Neutrophil (primary cell): ENCODE results near the gene MFSD1.

Experiments
- H3K27ac ChIP-seq: fragments of 200-600 bp; sonication (generic); 2 replicates; pipeline ENCODE4 v1.5.1; 2016; ENCODE audit warnings: mild to moderate bottlenecking, moderate library complexity
- H3K27me3 ChIP-seq: fragments of 200-600 bp; sonication (generic); 2 replicates; pipeline ENCODE4 v1.6.0; 2016; ENCODE audit warnings: mild to moderate bottlenecking
- H3K36me3 ChIP-seq: fragments of 200-600 bp; sonication (generic); 2 replicates; pipeline ENCODE4 v1.5.1; 2017
- H3K4me1 ChIP-seq, 2 experiments: fragments of 200-600 bp in 1 of 2; sonication (generic) in 1 of 2; 1 replicate in 1 of 2; 2 replicates in 1 of 2; pipeline versions ENCODE4 v1.5.1 to v1.6.1; 2013 to 2016; ENCODE audit warnings: low read depth in 1 of 2, low read length in 1 of 2, mild to moderate bottlenecking in 1 of 2, moderate library complexity in 1 of 2; ENCODE audit not compliant: control insufficient read depth in 1 of 2, insufficient read depth in 1 of 2
- H3K4me3 ChIP-seq, 2 experiments: fragments of 200-600 bp in 1 of 2; sonication (generic) in 1 of 2; 1 replicate in 1 of 2; 2 replicates in 1 of 2; pipeline ENCODE4 v1.5.1; 2013 to 2016; ENCODE audit warnings: low read depth in 1 of 2, low read length in 1 of 2, mild to moderate bottlenecking in 1 of 2, moderate library complexity in 1 of 2
- H3K9me3 ChIP-seq: fragments of 200-600 bp; sonication (generic); 2 replicates; pipeline ENCODE4 v1.5.1; 2016
- TF ChIP-seq, protein P1 (sequence below): fragments of 200-600 bp; sonication (generic); IDR thresholded peaks from 2 replicates; pipeline ENCODE4 v1.5.1; 2016; ENCODE audit warnings: antibody characterized with exemption

MFSD1 gene

DNA sequence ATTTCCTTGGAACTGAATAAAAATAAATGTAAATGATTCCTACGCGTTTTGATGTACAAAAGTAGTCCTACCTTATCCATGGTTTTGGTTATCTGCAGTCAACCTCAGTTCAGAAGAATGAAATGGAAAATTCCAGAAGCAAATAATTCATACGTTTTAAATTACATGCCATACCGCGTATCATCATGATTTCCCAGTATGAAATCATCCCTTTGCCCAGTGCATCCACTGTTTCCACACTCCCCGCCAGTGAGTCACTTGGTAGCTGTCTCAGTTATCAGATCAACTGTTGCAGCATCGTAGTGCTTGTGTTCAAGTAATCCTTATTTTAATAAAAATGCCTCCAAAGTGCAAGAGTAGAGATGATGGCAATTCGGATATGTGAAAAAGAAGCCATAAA lies 9.1 kb upstream of the MFSD1 start:
- Histone ChIP-seq H3K27me3 (no peaks in the 10 kb centered on the region), H3K4me3 (no peak overlapping the region), H3K27ac (no peak overlapping the region), H3K4me1 (peaks cover 3 to 4% of the 10 kb centered on the region in 2 experiments), H3K9me3 (no peaks in the 10 kb centered on the region), H3K36me3 (no peaks in the 10 kb centered on the region)
- TF ChIP-seq, protein P1, sequence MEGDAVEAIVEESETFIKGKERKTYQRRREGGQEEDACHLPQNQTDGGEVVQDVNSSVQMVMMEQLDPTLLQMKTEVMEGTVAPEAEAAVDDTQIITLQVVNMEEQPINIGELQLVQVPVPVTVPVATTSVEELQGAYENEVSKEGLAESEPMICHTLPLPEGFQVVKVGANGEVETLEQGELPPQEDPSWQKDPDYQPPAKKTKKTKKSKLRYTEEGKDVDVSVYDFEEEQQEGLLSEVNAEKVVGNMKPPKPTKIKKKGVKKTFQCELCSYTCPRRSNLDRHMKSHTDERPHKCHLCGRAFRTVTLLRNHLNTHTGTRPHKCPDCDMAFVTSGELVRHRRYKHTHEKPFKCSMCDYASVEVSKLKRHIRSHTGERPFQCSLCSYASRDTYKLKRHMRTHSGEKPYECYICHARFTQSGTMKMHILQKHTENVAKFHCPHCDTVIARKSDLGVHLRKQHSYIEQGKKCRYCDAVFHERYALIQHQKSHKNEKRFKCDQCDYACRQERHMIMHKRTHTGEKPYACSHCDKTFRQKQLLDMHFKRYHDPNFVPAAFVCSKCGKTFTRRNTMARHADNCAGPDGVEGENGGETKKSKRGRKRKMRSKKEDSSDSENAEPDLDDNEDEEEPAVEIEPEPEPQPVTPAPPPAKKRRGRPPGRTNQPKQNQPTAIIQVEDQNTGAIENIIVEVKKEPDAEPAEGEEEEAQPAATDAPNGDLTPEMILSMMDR: no peak

- TF ChIP-seq, protein P1: no peak
- H3K4me3 ChIP-seq: no peak overlapping the region
- H3K27ac ChIP-seq: no peak overlapping the region
- H3K36me3 ChIP-seq: no peaks in the 10 kb centered on the region
- no peaks in the 10 kb centered on the region for H3K9me3 ChIP-seq
- peaks cover 3 to 4% of the 10 kb centered on the region in 2 experiments for H3K4me1 ChIP-seq
- no peaks in the 10 kb centered on the region for H3K27me3 ChIP-seq
Observed at GRCh38 chr3:158794206-158794605, 7.6 kb upstream of the MFSD1 start.

GRCh38 chr3:158794936-158795518 lies 6.8 kb upstream of the MFSD1 start:
- no peaks in the 10 kb centered on the region for H3K36me3 ChIP-seq
- H3K9me3 ChIP-seq: no peaks in the 10 kb centered on the region
- TF ChIP-seq, protein P1: peak; percentile 56
- H3K27me3 ChIP-seq: no peaks in the 10 kb centered on the region
- no peak overlapping the region for H3K27ac ChIP-seq
- no peak overlapping the region for H3K4me3 ChIP-seq
- peaks cover 3 to 4% of the 10 kb centered on the region in 2 experiments for H3K4me1 ChIP-seq

DNA sequence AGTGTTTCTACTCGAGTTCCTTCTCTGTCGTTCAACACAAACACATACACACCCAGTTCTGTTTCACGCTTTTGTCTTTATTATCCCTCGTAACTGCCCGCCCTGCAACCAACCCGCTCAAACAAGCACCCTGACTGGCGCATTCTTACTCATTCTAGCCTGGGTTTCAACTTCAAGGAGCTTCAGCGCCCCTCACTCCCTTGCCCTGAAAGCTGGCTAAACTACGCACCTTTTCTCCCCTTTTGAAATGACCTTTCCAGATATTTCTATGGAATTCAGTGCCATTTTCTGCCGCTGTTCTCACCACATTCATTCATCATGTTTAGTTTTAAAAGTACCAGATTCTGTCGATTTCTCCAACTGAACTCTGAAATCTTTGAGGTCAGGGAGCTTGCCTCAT lies 653 bp upstream of the MFSD1 start:
- H3K27me3 ChIP-seq: no peaks in the 10 kb centered on the region
- TF ChIP-seq, protein P1: no peak
- no peaks in the 10 kb centered on the region for H3K9me3 ChIP-seq
- peaks cover 30 to 36% of the 10 kb centered on the region in 2 experiments for H3K4me1 ChIP-seq
- H3K27ac ChIP-seq: peak overlapping the region; percentile 97
- peak overlapping the region; percentile 90 to 97 for H3K4me3 ChIP-seq
- peaks cover 10% of the 10 kb centered on the region for H3K36me3 ChIP-seq

DNA sequence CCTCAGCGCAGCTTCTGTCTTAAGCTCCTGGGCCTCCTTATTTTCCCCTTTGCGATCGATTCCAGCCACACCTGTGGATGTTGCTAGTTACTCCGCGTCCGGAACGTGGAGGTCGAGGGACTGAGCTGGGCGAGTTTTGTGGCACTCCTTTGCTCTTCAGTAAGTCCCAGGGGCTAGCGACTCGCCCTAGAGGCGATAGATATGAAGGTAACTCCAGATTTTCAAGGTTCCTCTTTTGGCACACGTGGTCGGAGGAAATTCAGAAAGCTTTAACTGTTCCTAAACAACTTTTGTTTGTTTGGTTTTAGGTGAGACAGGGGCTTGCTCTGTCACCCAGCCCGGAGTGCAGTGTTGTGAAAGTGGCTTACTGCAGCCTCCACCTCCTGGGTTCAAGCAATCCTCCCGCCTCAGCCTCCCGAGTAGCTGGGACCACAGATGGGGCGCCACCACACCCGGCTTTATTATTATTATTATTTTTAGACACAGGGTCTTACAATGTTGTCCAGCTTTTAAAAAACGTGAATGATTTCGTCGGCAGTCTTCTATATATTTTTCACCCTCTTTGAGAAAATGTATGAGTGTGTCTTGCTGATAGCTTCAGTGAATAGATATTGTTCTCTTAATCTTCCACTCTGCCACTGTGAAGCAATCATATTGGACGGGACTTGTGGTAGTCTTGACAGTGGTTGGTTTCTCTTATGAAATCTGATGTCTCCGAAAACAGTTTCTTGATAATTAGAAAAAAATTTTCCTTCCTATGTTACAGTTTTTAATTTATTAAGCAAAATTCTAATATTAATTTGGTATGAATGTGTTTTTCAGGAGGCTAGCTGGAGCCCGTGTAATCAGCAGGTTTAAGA lies 785 bp downstream of the MFSD1 start:
- no peaks in the 10 kb centered on the region for H3K9me3 ChIP-seq
- peaks cover 30 to 37% of the 10 kb centered on the region in 2 experiments for H3K4me1 ChIP-seq
- peak overlapping the region; percentile 90 to 97 for H3K4me3 ChIP-seq
- peak overlapping the region; percentile 97 for H3K27ac ChIP-seq
- TF ChIP-seq, protein P1: no peak
- H3K36me3 ChIP-seq: peaks cover 18% of the 10 kb centered on the region
- H3K27me3 ChIP-seq: no peaks in the 10 kb centered on the region
